ENCODE measurements around the gene DYNC1H1.
A peak's percentile ranks its signal among the peaks of the same experiment; 100 is the strongest.

DNA sequence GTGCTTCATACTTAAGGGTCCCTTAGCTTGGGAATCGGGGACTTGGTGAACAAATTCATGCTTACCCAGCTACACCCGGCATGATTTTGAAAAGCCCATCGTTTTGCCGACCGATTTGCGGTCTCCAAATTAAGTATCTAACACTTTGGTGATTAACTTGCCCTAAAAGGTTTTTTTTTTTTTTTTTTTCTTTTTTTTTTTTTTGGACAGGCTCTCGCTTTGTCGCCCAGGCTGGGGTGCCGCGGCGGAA, 123.3 kb downstream of the DYNC1H1 start:
- TF ChIP-seq, protein P1, sequence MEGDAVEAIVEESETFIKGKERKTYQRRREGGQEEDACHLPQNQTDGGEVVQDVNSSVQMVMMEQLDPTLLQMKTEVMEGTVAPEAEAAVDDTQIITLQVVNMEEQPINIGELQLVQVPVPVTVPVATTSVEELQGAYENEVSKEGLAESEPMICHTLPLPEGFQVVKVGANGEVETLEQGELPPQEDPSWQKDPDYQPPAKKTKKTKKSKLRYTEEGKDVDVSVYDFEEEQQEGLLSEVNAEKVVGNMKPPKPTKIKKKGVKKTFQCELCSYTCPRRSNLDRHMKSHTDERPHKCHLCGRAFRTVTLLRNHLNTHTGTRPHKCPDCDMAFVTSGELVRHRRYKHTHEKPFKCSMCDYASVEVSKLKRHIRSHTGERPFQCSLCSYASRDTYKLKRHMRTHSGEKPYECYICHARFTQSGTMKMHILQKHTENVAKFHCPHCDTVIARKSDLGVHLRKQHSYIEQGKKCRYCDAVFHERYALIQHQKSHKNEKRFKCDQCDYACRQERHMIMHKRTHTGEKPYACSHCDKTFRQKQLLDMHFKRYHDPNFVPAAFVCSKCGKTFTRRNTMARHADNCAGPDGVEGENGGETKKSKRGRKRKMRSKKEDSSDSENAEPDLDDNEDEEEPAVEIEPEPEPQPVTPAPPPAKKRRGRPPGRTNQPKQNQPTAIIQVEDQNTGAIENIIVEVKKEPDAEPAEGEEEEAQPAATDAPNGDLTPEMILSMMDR (IDR thresholded peaks at IDR 0.05) = peak in 1 of 7 experiments; percentile 5
- no peak for TF ChIP-seq POLR2A (IDR thresholded peaks at IDR 0.05)
